Uterus (tissue), 4 donors: ENCODE data around the gene CSNK2A1. TPM values are rescaled to one million over a fixed set of nuclear protein-coding genes. Genes with fewer than 3 reads are reported as not detected.
A peak's percentile ranks its signal among the peaks of the same experiment; 100 is the strongest.

Experiments
- DNase-seq, 2 donors: peaks; one replicate each; pipeline ENCODE4 v3.0.0-alpha.2; 2019 to 2020
- H3K27ac ChIP-seq, 2 donors: fragments of 200-600 bp; sonication (generic); 1 replicate in 1 of 2; 2 replicates in 1 of 2; pipeline ENCODE4 v1.5.1; 2016 to 2018
- H3K27me3 ChIP-seq, 2 donors: fragments of 200-600 bp; sonication (generic); one replicate each; pipeline ENCODE4 v1.5.1; 2018 to 2019; ENCODE audit warnings: control low read depth in 1 of 2
- H3K36me3 ChIP-seq, 2 donors: fragments of 200-600 bp; sonication (generic); one replicate each; pipeline ENCODE4 v1.5.1; 2019; ENCODE audit warnings: control low read depth in 1 of 2
- H3K4me1 ChIP-seq, 2 donors: fragments of 200-600 bp; sonication (generic); one replicate each; pipeline ENCODE4 v1.5.1; 2018 to 2019; ENCODE audit warnings: control low read depth in 1 of 2
- H3K4me3 ChIP-seq, 2 donors: fragments of 200-600 bp; sonication (generic); 1 replicate in 1 of 2; 2 replicates in 1 of 2; pipeline ENCODE4 v1.5.1; 2018 to 2019; ENCODE audit warnings: mild to moderate bottlenecking in 1 of 2
- H3K9me3 ChIP-seq, 2 donors: fragments of 200-600 bp; sonication (generic); one replicate each; pipeline ENCODE4 v1.5.1; 2019; ENCODE audit warnings: control low read depth in 1 of 2
- CTCF ChIP-seq, 4 experiments: fragments of 200-600 bp in 2 of 4; fragments of 450-650 bp in 2 of 4; sonication (generic) in 2 of 4; IDR thresholded peaks; one replicate each; pipeline ENCODE4 v1.5.1; 2016 to 2019; ENCODE audit warnings: antibody characterized with exemption in 4 of 4, mild to moderate bottlenecking in 2 of 4, moderate library complexity in 1 of 4
- POLR2A ChIP-seq, 2 donors: fragments of 450-650 bp; IDR thresholded peaks; one replicate each; pipeline ENCODE4 v1.6.1; 2016; ENCODE audit warnings: antibody characterized with exemption in 2 of 2, mild to moderate bottlenecking in 1 of 2, moderate library complexity in 1 of 2
- intact Hi-C: fragments of 100-400 bp; cut with DNase I; formaldehyde crosslinking; loops from one replicate; pipeline ENCODE4 v1.15.1; 2023; ENCODE audit warnings: low total_unique reads
- total RNA-seq, 4 donors: library from RNA; depleted of rRNA in 3 of 4; stranded (reverse); fragments of >200 nt in 3 of 4; gene quantifications; one replicate each; pipeline versions ENCODE4 v1.1.0 to v1.2.4, GENCODE V29; 2014 to 2023
- donor health status: DM: yes; HTN: yes; CAD: no.

Gene CSNK2A1
- total RNA-seq, 4 donors from 2014 or later: 48.2 to 207 (median 85.8) TPM

- Histone ChIP-seq H3K36me3 (no peaks in the 10 kb centered on the region), H3K27me3 (no peaks in the 10 kb centered on the region), H3K4me1 (peaks cover 0 to 9% of the 10 kb centered on the region in 2 donors), H3K27ac (no peak overlapping the region), H3K9me3 (no peaks in the 10 kb centered on the region), H3K4me3 (no peak overlapping the region)
- no peak for DNase-seq
- intact Hi-C loops: no loop called here
- TF ChIP-seq POLR2A (IDR thresholded peaks at IDR 0.05) (no peak), CTCF (IDR thresholded peaks at IDR 0.05) (no peak)
These were observed 2.8 kb upstream of the CSNK2A1 start for GRCh38 chr20:546353-546752.

- no peak for TF ChIP-seq CTCF (IDR thresholded peaks at IDR 0.05)
- intact Hi-C loops: no loop called here
- H3K4me1 ChIP-seq: peaks cover 5 to 16% of the 10 kb centered on the region in 2 donors
- H3K36me3 ChIP-seq: no peaks in the 10 kb centered on the region
- DNase-seq: no peak
- H3K27me3 ChIP-seq: no peaks in the 10 kb centered on the region
- H3K4me3 ChIP-seq: peak overlapping the region; percentile 87 to 99
- peak overlapping the region; percentile 85 to 98 for H3K27ac ChIP-seq
- no peaks in the 10 kb centered on the region for H3K9me3 ChIP-seq
These were observed 649 bp upstream of the CSNK2A1 start for GRCh38 chr20:544153-544725.

- intact Hi-C loops: no loop called here
- no peaks in the 10 kb centered on the region for H3K36me3 ChIP-seq
These were observed 717 bp downstream of the CSNK2A1 start for GRCh38 chr20:542777-543368.

GRCh38 chr20:540391-541201 lies 3.0 kb downstream of the CSNK2A1 start:
- no peak for DNase-seq
- Histone ChIP-seq H3K9me3 (no peaks in the 10 kb centered on the region), H3K36me3 (no peaks in the 10 kb centered on the region), H3K4me3 (no peak overlapping the region), H3K27me3 (no peaks in the 10 kb centered on the region), H3K4me1 (peaks cover 5 to 17% of the 10 kb centered on the region in 2 donors), H3K27ac (peak overlapping the region in 1 of 2 donors; percentile 40)
- intact Hi-C loops: no loop called here
- no peak for TF ChIP-seq CTCF (IDR thresholded peaks at IDR 0.05)

More at GRCh38 chr20:542777-543368, 717 bp downstream of the CSNK2A1 start:
- H3K9me3 ChIP-seq: no peaks in the 10 kb centered on the region
- TF ChIP-seq CTCF (IDR thresholded peaks at IDR 0.05): no peak
- no peak for TF ChIP-seq POLR2A (IDR thresholded peaks at IDR 0.05)
- no peaks in the 10 kb centered on the region for H3K27me3 ChIP-seq
- H3K4me3 ChIP-seq: peak overlapping the region; percentile 87 to 99
- peak overlapping the region; percentile 85 to 98 for H3K27ac ChIP-seq
- H3K4me1 ChIP-seq: peaks cover 5 to 16% of the 10 kb centered on the region in 2 donors
- DNase-seq: peak in 1 of 2 donors; percentile 26

GRCh38 chr20:539848-540247 lies 3.7 kb downstream of the CSNK2A1 start:
- DNase-seq: peak in 1 of 2 donors; percentile 36
- TF ChIP-seq POLR2A (IDR thresholded peaks at IDR 0.05) (no peak), CTCF (IDR thresholded peaks at IDR 0.05) (no peak)
- H3K36me3 ChIP-seq: no peaks in the 10 kb centered on the region
- H3K4me1 ChIP-seq: peaks cover 5 to 21% of the 10 kb centered on the region in 2 donors
- H3K4me3 ChIP-seq: no peak overlapping the region
- H3K27ac ChIP-seq: peak overlapping the region in 1 of 2 donors; percentile 40
- intact Hi-C loops: no loop called here
- no peaks in the 10 kb centered on the region for H3K27me3 ChIP-seq
- no peaks in the 10 kb centered on the region for H3K9me3 ChIP-seq
